T-cell (primary cell): ENCODE results near the gene NRG3. TPM values are rescaled to one million over a fixed set of nuclear protein-coding genes. Genes with fewer than 3 reads are reported as not detected.

Experiments
- ATAC-seq, 4 experiments: fragments of 200-7000 bp in 3 of 4; fragments of 150-1000 bp in 1 of 4; cut with Tn5 transposase; replicated peaks in 1 of 4; 1 replicate in 3 of 4; 2 replicates in 1 of 4; pipeline ENCODE4 v1.10.0; 2021; ENCODE audit warnings: moderate library complexity in 3 of 4, mild to moderate bottlenecking in 2 of 4, moderate number of reproducible peaks in 1 of 4
- CTCF ChIA-PET, 2 donors: fragments of 300-600 bp; sonication (Branson Sonifier 250); formaldehyde crosslinking; loops; one replicate each; lab custom pipeline; 2022; ENCODE audit warnings: antibody characterized with exemption in 2 of 2; lab: Charles Lee
- POLR2A ChIA-PET, 2 donors: fragments of 300-600 bp; sonication (Branson Sonifier 250); formaldehyde crosslinking; loops; one replicate each; lab custom pipeline; 2022; ENCODE audit warnings: antibody characterized with exemption in 2 of 2; lab: Charles Lee
- DNase-seq, 35 experiments: peaks; one replicate each; pipeline versions ENCODE4 v3.0.0 to v3.0.0-alpha.2; 2013 to 2023
- H3K27ac ChIP-seq: one replicate; pipeline ENCODE4 v1.5.1; 2013; ENCODE audit warnings: low read length
- H3K27me3 ChIP-seq, 2 experiments: replicated peaks in 1 of 2; 1 replicate in 1 of 2; 2 replicates in 1 of 2; pipeline versions ENCODE4 v1.6.1 to v1.7.0; 2013; ENCODE audit warnings: low read length in 1 of 2, mixed read lengths in 1 of 2; ENCODE audit not compliant: control insufficient read depth in 2 of 2, insufficient read depth in 2 of 2; ENCODE audit errors: extremely low read depth in 1 of 2
- H3K36me3 ChIP-seq, 2 donors: 1 replicate in 1 of 2; 2 replicates in 1 of 2; pipeline versions ENCODE4 v1.6.1 to v1.7.0; 2013; ENCODE audit warnings: low read length in 1 of 2; ENCODE audit not compliant: control insufficient read depth in 2 of 2, insufficient read depth in 1 of 2; ENCODE audit errors: extremely low read depth in 1 of 2
- H3K4me1 ChIP-seq, 2 experiments: 1 replicate in 1 of 2; 2 replicates in 1 of 2; pipeline versions ENCODE4 v1.6.1 to v1.7.0; 2013; ENCODE audit warnings: low read length in 2 of 2, mixed read lengths in 1 of 2; ENCODE audit not compliant: insufficient read depth in 2 of 2, control insufficient read depth in 1 of 2; ENCODE audit errors: extremely low read depth in 1 of 2
- H3K4me3 ChIP-seq, 2 donors: 1 replicate in 1 of 2; 2 replicates in 1 of 2; pipeline versions ENCODE4 v1.5.1 to v1.7.0; 2013; ENCODE audit warnings: mild to moderate bottlenecking in 2 of 2, low read length in 1 of 2, moderate library complexity in 1 of 2; ENCODE audit not compliant: control insufficient read depth in 1 of 2; ENCODE audit errors: extremely low read depth in 1 of 2
- H3K9me3 ChIP-seq: 2 replicates; pipeline ENCODE4 v1.7.0; 2013
- H3K27ac Mint-ChIP-seq, 2 donors: one replicate each; pipeline ENCODE4 v1.8.0; 2020 to 2021; ENCODE audit warnings: mild to moderate bottlenecking in 2 of 2, mixed read lengths in 2 of 2
- H3K27me3 Mint-ChIP-seq, 2 donors: one replicate each; pipeline ENCODE4 v1.8.0; 2021 to 2022; ENCODE audit warnings: mixed read lengths in 2 of 2
- H3K36me3 Mint-ChIP-seq: one replicate; pipeline ENCODE4 v1.8.0; 2021; ENCODE audit warnings: mixed read lengths
- H3K4me1 Mint-ChIP-seq, 3 donors: one replicate each; pipeline ENCODE4 v1.8.0; 2020 to 2022; ENCODE audit warnings: mixed read lengths in 3 of 3, mild to moderate bottlenecking in 1 of 3
- H3K4me3 Mint-ChIP-seq, 3 donors: one replicate each; pipeline ENCODE4 v1.8.0; 2020 to 2022; ENCODE audit warnings: mild to moderate bottlenecking in 3 of 3, mixed read lengths in 3 of 3, moderate library complexity in 3 of 3
- H3K9me3 Mint-ChIP-seq, 3 donors: one replicate each; pipeline ENCODE4 v1.8.0; 2020 to 2022; ENCODE audit warnings: mixed read lengths in 3 of 3
- WGBS: methylation state at CpG from one replicate; pipeline ENCODE4 v1.1.5; 2013; ENCODE audit warnings: missing lambda C conversion rate; ENCODE audit not compliant: insufficient coverage; 5-methylcytosine and 5-hydroxymethylcytosine counted together
- total RNA-seq, 35 experiments: library from RNA in 6 of 35; stranded (reverse) in 6 of 35; fragments of 120-200 nt in 1 of 35; gene quantifications; one replicate each; pipeline versions ENCODE4 v1.2.1 to v1.2.4 and lab custom pipeline; 2013 to 2026

NRG3 gene
- total RNA-seq, 5 donors from 2014 or later (not counting 1 experiment from before 2014, with no cell fraction given) = 0.12 TPM; not detected in 4

- H3K4me3 Mint-ChIP-seq = no peak overlapping the region
- Histone ChIP-seq H3K36me3 (no peaks in the 10 kb centered on the region), H3K4me1 (no peaks in the 10 kb centered on the region), H3K27me3 (no peaks in the 10 kb centered on the region), H3K27ac (no peak overlapping the region), H3K4me3 (no peak overlapping the region), H3K9me3 (no peaks in the 10 kb centered on the region)
- ChIA-PET POLR2A (no interaction called here), CTCF (no interaction called here)
- no peak overlapping the region for H3K27ac Mint-ChIP-seq
- no peaks in the 10 kb centered on the region for H3K36me3 Mint-ChIP-seq
- WGBS = no CpG with 5 or more reads among the region's 4 CpGs
- DNase-seq = no peak
- H3K4me1 Mint-ChIP-seq = no peaks in the 10 kb centered on the region
- H3K27me3 Mint-ChIP-seq = no peaks in the 10 kb centered on the region
- ATAC-seq = no peak
- H3K9me3 Mint-ChIP-seq = peaks cover 0 to 16% (median 8%) of the 10 kb centered on the region in 3 donors
Measured at GRCh38 chr10:82245906-82246560, 371.0 kb downstream of the NRG3 start.

- no peaks in the 10 kb centered on the region for H3K4me1 Mint-ChIP-seq
- H3K9me3 Mint-ChIP-seq = peaks cover 2 to 12% (median 4%) of the 10 kb centered on the region in 3 donors
- H3K4me1 ChIP-seq = no peaks in the 10 kb centered on the region
- DNase-seq (no peak), ATAC-seq (no peak)
- H3K27ac ChIP-seq = no peak overlapping the region
- no CpG with 5 or more reads among the region's 1 CpG for WGBS
- H3K27ac Mint-ChIP-seq = no peak overlapping the region
- H3K4me3 Mint-ChIP-seq = no peak overlapping the region
- ChIA-PET POLR2A (no interaction called here), CTCF (interaction anchor here in 1 of 2 donors (0.7 kb wide), 1 partner anchor 1637 kb away, joined by 3 read pairs; no protein-coding TSS in a partner anchor)
- H3K36me3 Mint-ChIP-seq = no peaks in the 10 kb centered on the region
- H3K36me3 ChIP-seq = no peaks in the 10 kb centered on the region
- no peak overlapping the region for H3K4me3 ChIP-seq
- no peaks in the 10 kb centered on the region for H3K9me3 ChIP-seq
- H3K27me3 ChIP-seq = no peaks in the 10 kb centered on the region
- no peaks in the 10 kb centered on the region for H3K27me3 Mint-ChIP-seq
Measured at GRCh38 chr10:82249141-82249540, 374.1 kb downstream of the NRG3 start.

GRCh38 chr10:82251222-82251906, 376.4 kb downstream of the NRG3 start:
- Mint-ChIP-seq H3K9me3 (peaks cover 3 to 12% (median 7%) of the 10 kb centered on the region in 3 donors), H3K4me3 (no peak overlapping the region), H3K27me3 (no peaks in the 10 kb centered on the region), H3K36me3 (no peaks in the 10 kb centered on the region), H3K27ac (no peak overlapping the region), H3K4me1 (no peaks in the 10 kb centered on the region)
- H3K4me1 ChIP-seq = no peaks in the 10 kb centered on the region
- DNase-seq (no peak), ATAC-seq (no peak)
- no peak overlapping the region for H3K4me3 ChIP-seq
- POLR2A ChIA-PET = no interaction called here
- CTCF ChIA-PET = no interaction called here
- 65% methylated on average over 4 of the region's 8 CpGs for WGBS
- H3K27me3 ChIP-seq = no peaks in the 10 kb centered on the region
- H3K36me3 ChIP-seq = no peaks in the 10 kb centered on the region
- H3K27ac ChIP-seq = no peak overlapping the region
- H3K9me3 ChIP-seq = no peaks in the 10 kb centered on the region

GRCh38 chr10:82252081-82252480, 377.1 kb downstream of the NRG3 start:
- no CpG with 5 or more reads among the region's 1 CpG for WGBS
- no peak overlapping the region for H3K27ac Mint-ChIP-seq
- H3K27me3 Mint-ChIP-seq = no peaks in the 10 kb centered on the region

GRCh38 chr10:82254237-82254636, 379.2 kb downstream of the NRG3 start:
- H3K9me3 Mint-ChIP-seq = peaks cover 8 to 14% (median 14%) of the 10 kb centered on the region in 3 donors
- no peak overlapping the region for H3K27ac Mint-ChIP-seq
- no peaks in the 10 kb centered on the region for H3K27me3 Mint-ChIP-seq
- Histone ChIP-seq H3K4me1 (no peaks in the 10 kb centered on the region), H3K27me3 (no peaks in the 10 kb centered on the region), H3K27ac (no peak overlapping the region), H3K9me3 (no peaks in the 10 kb centered on the region), H3K4me3 (no peak overlapping the region), H3K36me3 (no peaks in the 10 kb centered on the region)
- no peaks in the 10 kb centered on the region for H3K36me3 Mint-ChIP-seq
- WGBS = no CpG with 5 or more reads among the region's 1 CpG
- ATAC-seq = no peak
- H3K4me3 Mint-ChIP-seq = no peak overlapping the region
- POLR2A ChIA-PET = no interaction called here
- DNase-seq = no peak
- CTCF ChIA-PET = no interaction called here
- no peaks in the 10 kb centered on the region for H3K4me1 Mint-ChIP-seq

More at GRCh38 chr10:82252081-82252480, 377.1 kb downstream of the NRG3 start:
- ATAC-seq (no peak), DNase-seq (no peak)
- H3K4me1 ChIP-seq = no peaks in the 10 kb centered on the region
- Mint-ChIP-seq H3K36me3 (no peaks in the 10 kb centered on the region), H3K9me3 (peaks cover 6 to 14% (median 10%) of the 10 kb centered on the region in 3 donors), H3K4me3 (no peak overlapping the region), H3K4me1 (no peaks in the 10 kb centered on the region)
- H3K27ac ChIP-seq = no peak overlapping the region
- POLR2A ChIA-PET = no interaction called here
- no peaks in the 10 kb centered on the region for H3K9me3 ChIP-seq
- H3K27me3 ChIP-seq = no peaks in the 10 kb centered on the region
- H3K36me3 ChIP-seq = no peaks in the 10 kb centered on the region
- H3K4me3 ChIP-seq = no peak overlapping the region
- CTCF ChIA-PET = no interaction called here

- no peaks in the 10 kb centered on the region for H3K4me1 ChIP-seq
- WGBS = no CpG with 5 or more reads among the region's 3 CpGs
- Mint-ChIP-seq H3K27ac (no peak overlapping the region), H3K4me1 (no peaks in the 10 kb centered on the region), H3K4me3 (no peak overlapping the region), H3K27me3 (no peaks in the 10 kb centered on the region), H3K9me3 (peaks cover 6 to 18% (median 14%) of the 10 kb centered on the region in 3 donors), H3K36me3 (no peaks in the 10 kb centered on the region)
- no peaks in the 10 kb centered on the region for H3K27me3 ChIP-seq
- DNase-seq (no peak), ATAC-seq (no peak)
- POLR2A ChIA-PET = no interaction called here
- no peaks in the 10 kb centered on the region for H3K36me3 ChIP-seq
- CTCF ChIA-PET = no interaction called here
- no peaks in the 10 kb centered on the region for H3K9me3 ChIP-seq
- H3K4me3 ChIP-seq = no peak overlapping the region
- H3K27ac ChIP-seq = no peak overlapping the region
Measured at GRCh38 chr10:82256275-82256674, 381.3 kb downstream of the NRG3 start.
